HG03025 (cell line): Measurements from ENCODE around the gene GLT8D1.
"Not testable (repeated sequence)": the region's sequence is repeated elsewhere in the genome, so short reads cannot be mapped to it uniquely, and the experiment has no call there.

Source experiments
- ATAC-seq: cut with Tn5 transposase; IDR thresholded peaks from one replicate; pipeline ENCODE4 v1.9.1; 2021; ENCODE audit warnings: mild to moderate bottlenecking, moderate library complexity; ENCODE audit not compliant: unreplicated experiment, low FRiP score

GLT8D1 gene

DNA sequence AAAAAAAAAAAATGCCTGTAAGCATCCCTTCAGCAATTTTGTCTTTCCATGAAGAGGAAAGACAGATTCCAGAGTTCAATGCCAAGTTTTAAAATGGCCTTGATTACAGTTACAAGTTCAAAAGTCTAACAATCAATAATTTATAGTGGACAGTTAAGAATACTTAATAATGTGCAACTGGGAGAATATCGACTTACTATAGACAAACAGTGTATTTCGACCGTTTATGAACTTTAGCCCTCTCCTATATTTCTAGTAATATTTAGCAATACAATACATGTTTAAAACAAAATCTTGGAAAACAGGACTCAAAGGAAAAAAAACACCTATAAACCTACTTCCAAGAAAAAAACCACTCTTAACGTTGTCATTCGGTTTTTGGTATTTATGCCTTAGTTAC, 21.4 kb downstream of the GLT8D1 start:
- ATAC-seq = no peak

DNA sequence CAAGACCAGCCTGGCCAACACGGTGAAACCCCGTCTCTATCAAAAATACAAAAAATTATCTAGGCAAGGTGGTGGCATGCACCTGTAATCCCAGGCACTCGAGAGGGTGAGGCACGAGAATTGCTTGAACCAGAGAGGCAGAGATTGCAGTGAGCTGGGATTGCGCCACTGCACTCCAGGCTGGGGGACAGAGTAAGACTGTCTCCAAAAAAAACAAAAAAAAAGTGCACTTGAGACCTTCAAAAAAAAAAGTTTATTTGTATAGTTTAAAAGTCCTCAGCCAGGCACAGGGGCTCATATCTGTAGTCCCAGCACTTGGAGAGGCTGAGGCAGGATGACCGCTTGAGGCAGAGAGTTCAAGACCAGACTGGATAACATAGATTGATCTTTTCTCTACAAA, 22.0 kb downstream of the GLT8D1 start:
- no peak for ATAC-seq

DNA sequence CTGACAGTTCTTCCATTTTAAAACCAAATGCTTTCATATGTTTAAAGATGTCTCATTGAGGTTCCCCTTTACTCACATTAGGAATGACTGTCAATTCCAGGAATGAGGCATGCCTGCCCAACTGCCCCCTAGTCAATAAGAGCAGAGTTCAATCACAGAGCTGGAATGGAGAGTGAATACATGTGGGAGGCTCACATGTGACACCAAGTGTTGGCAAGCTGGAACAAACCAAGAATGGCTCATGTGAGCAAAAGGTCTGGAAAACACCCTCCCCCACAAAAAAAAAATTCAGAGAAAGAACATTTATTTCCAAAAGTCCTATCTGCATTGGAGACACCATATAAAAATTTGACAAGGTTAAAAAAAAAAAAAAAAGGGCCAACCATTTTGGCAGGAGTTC, 23.6 kb downstream of the GLT8D1 start:
- ATAC-seq = no peak

- no peak for ATAC-seq
Observed at GRCh38 chr3:52681596-52681995, 24.0 kb downstream of the GLT8D1 start.

DNA sequence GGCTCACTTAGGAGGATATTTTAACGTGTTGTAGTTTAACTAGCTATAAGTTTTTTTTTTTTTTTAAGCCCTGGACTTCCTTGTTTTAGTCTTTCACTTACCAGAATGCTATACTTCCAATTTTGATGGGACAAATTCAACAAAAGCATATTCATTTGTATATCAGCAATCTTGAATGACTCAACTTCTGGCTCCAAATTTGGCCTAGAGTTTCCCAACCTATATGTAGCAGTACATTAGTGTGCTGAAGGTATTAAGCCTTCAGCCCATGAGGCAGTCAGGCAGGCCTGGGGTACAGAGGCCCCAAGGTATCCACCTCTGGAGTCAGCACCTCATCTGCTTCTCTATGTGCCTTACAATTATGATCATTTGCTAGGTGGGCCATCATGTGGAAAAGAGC, 25.8 kb downstream of the GLT8D1 start:
- ATAC-seq = no peak

GRCh38 chr3:52679199-52679538, 26.4 kb downstream of the GLT8D1 start:
- no peak for ATAC-seq

DNA sequence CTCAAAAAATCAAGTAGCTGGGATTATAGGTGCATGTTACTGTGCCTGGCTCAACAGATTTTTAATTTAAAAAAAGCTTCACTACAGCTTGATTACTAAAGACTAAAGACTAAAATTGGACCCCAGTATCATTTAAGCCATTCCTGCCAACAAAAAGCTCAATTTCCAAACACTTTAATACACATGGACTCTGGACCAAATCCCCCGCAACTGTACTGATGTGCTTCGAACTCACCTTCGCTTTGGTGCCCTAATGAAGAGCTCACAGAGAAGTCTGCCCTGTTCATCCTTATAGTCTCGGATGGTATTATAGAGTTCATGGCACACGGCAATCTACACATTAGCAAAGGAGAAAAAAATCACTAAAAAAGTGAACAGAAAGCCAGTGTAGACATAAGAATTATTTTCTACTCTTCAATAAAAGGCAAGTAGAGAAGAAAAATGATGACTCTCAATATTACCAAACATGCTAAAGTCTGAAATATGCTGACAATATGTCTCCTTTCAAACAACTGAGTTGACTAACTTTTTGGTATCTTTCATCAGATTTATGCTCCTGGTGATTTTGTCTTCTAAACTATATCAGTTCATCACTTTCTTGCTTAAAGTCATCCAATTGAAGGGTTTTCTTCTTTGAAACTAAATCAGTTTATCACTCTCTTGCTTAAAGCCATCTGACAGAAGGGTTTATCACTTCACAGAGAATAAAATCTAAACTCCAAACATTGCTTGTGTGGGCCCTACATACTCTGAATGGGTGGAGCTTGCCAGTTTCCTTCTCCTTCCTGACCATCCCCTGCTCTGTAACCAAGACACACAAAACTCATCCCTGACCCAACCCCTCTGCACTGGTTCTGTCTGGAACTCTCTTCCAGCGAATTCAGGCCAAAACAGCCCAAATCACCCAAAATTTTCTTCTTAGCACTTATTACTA, 27.1 kb downstream of the GLT8D1 start:
- no peak for ATAC-seq

GRCh38 chr3:52676201-52676600, 29.4 kb downstream of the GLT8D1 start:
- ATAC-seq = not testable (repeated sequence)

- ATAC-seq = no peak
Observed at GRCh38 chr3:52671676-52672075, 33.9 kb downstream of the GLT8D1 start.

DNA sequence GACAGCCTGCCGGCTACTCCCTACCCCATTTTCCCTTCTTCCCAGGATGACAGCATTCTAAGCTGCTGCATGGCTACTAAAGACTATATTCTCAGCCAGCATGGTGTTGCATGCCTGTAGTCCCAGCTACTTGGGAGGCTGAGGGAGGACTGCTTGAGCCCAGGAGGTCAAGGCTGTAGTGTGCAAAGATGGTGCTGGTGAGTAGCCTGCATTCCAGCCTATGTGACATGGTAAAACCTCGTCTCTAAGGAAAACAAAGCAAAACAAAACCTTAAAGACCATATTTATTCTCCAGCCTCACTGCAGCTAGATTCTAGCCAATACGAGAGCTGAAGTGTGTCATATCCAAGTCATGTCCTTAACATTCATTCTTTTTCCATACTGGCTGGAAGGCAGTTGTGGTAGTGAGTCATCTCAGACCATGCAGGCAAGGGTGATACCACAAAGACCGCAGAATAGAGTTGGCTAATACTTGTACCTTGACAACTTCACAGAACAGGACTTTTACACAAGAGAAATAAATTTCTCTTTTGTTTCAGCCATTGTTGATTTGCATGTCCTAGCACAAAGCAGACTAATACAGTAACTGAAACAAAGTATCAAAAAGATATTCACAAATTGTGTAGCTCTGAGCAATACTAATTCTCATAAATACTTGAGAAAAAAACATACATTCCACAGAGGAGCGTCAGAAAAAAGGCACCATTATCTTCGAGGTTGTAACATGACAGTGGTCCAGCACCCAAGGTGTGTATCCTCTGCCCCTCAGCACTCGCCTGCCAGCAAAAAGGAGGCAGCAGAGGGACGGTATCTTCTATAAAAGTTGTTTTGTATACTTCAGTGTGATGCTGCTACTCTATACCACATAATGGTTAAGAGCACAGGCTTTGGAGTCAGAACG, 34.7 kb downstream of the GLT8D1 start:
- ATAC-seq = peak; percentile 72

- no peak for ATAC-seq
Observed at GRCh38 chr3:52663098-52663497, 42.5 kb downstream of the GLT8D1 start.

DNA sequence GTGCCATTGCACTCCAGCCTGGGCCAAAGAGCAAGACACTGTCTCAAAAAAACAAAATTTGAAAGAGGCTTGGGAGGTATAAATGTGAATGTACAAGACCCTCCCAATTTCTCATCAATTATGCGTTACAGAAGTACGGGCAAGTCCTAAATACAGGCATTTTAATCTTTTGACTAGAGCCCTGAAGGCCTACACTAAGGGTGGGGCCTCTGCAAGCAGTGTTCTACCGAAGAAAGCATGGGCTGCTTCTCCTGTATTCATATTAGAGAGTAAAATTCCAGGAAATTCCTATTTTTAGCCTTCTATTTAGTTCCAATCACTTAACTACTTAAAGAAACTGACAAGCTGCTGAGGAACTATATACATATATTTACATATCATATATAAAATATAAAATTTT, 45.5 kb downstream of the GLT8D1 start:
- no peak for ATAC-seq

GRCh38 chr3:52655895-52656294, 49.7 kb downstream of the GLT8D1 start:
- ATAC-seq = no peak

- no peak for ATAC-seq
Observed at GRCh38 chr3:52651592-52651991, 54.0 kb downstream of the GLT8D1 start.

GRCh38 chr3:52650439-52650838, 55.2 kb downstream of the GLT8D1 start:
- ATAC-seq = no peak

- no peak for ATAC-seq
Observed at GRCh38 chr3:52649461-52650210, 56.0 kb downstream of the GLT8D1 start.

- ATAC-seq = no peak
Observed at GRCh38 chr3:52645549-52645948, 60.0 kb downstream of the GLT8D1 start.
